Urinary bladder (tissue), 4 donors: ENCODE results near the gene RSRC2. TPM values are rescaled to one million over a fixed set of nuclear protein-coding genes. Genes with fewer than 3 reads are reported as not detected.
"Not testable (repeated sequence)": the region's sequence is repeated elsewhere in the genome, so short reads cannot be mapped to it uniquely, and the experiment has no call there.

ENCODE experiments used
- DNase-seq: peaks from one replicate; pipeline ENCODE4 v3.0.0-alpha.2; 2015; ENCODE audit errors: extremely low spot score
- H3K27ac ChIP-seq: one replicate; pipeline ENCODE4 v1.5.1; 2013; ENCODE audit warnings: low read depth, mild to moderate bottlenecking, moderate library complexity
- H3K36me3 ChIP-seq: one replicate; pipeline ENCODE4 v1.6.1; 2013; ENCODE audit warnings: mild to moderate bottlenecking, moderate library complexity; ENCODE audit not compliant: insufficient read depth
- H3K4me1 ChIP-seq: one replicate; pipeline ENCODE4 v1.6.1; 2013; ENCODE audit warnings: mild to moderate bottlenecking, moderate library complexity; ENCODE audit not compliant: insufficient read depth
- H3K4me3 ChIP-seq: one replicate; pipeline ENCODE4 v1.5.1; 2013; ENCODE audit warnings: low read depth, low read length
- WGBS: extraction: QIAGEN DNeasy Blood & Tissue Kit; methylation state at CpG from one replicate; pipeline ENCODE4 v1.1.7; 2013; 5-methylcytosine and 5-hydroxymethylcytosine counted together
- polyA plus RNA-seq: library from polyadenylated mRNA; stranded (reverse); fragments of 200-250 nt; gene quantifications from one replicate; pipeline ENCODE4 v1.2.3, GENCODE V29; 2013
- total RNA-seq: library from RNA; depleted of rRNA; stranded (reverse); fragments of >200 nt; gene quantifications from one replicate; pipeline ENCODE4 v1.2.3, GENCODE V29; 2014
- donor health status: healthy with polysubstance abuse.
- donor health status: healthy.

RSRC2 gene
- total and polyA plus RNA-seq, 2 donors: 55.5 to 87.4 TPM

GRCh38 chr12:122486805-122487426 lies 39.8 kb downstream of the RSRC2 start:
- Histone ChIP-seq H3K36me3 (peaks cover 13% of the 10 kb centered on the region), H3K4me3 (no peak overlapping the region)
- 96% methylated on average over 7 of the region's 7 CpGs for WGBS

DNA sequence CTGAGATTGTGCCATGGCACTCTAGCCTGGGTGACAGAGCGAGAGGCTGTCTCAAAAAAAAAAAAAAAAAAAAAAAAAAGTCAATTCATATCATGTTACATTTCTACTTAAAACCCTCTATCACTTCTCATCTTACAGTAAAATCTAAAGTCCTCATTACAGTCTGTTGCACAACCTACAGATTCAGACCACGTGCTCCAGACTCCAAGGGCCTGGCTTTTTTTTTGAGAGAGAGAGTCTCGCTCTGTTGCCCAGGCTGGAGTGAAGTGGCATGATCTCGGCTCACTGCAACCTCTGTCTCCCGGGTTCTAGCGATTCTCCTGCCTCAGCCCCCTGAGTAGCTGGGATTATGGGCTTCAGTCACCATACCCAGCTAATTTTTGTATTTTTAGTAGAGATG lies 40.4 kb downstream of the RSRC2 start:
- not testable (repeated sequence) for H3K27ac ChIP-seq, DNase-seq, H3K4me1 ChIP-seq, H3K4me3 ChIP-seq
- peaks cover 15% of the 10 kb centered on the region for H3K36me3 ChIP-seq
- 96% methylated on average over 6 of the region's 6 CpGs for WGBS

More at GRCh38 chr12:122486805-122487426, 39.8 kb downstream of the RSRC2 start:
- no peak for DNase-seq
- Histone ChIP-seq H3K27ac (no peak overlapping the region), H3K4me1 (no peaks in the 10 kb centered on the region)

DNA sequence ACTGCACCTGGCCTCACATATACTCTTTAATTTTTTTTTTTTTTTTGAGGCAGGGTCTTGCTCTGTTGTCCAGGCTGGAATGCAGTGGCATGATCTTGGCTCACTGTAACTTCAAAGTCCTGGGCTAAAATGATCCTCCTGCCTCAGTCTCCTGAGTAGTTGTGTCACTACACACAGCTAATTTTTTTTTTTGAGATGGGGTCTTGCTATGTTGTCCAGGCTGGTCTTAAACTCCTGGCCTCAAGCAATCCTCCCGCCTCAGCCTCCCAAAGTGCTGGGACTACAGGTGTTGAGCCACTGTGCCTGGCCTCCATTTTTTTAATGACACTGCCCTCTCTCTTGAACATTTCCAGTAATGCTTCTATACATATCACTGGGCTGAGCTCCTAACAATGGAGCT lies 42.4 kb downstream of the RSRC2 start:
- not testable (repeated sequence) for DNase-seq, H3K4me3 ChIP-seq, H3K4me1 ChIP-seq, H3K27ac ChIP-seq
- H3K36me3 ChIP-seq: peaks cover 16% of the 10 kb centered on the region
- 98% methylated on average over 1 of the region's 1 CpG for WGBS

DNA sequence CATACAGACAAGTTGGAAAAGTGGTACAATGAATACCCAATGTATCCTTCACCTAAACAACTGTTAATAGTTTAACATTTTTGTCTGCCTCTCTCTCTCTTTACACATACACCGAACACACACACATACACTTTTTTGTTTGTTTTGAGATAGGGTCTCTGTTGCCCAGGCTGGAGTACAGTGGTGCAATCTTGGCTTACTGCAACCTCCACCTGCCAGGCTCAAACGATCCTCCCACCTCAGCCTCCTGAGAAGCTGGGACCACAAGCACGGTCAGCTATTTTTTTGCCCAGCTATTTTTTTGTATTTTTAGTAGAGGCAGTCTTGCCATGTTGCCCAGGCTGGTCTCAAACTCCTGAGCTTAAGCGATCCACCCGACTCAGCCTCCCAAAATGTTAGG lies 42.8 kb downstream of the RSRC2 start:
- no peak for DNase-seq
- Histone ChIP-seq H3K36me3 (peaks cover 15% of the 10 kb centered on the region), H3K4me1 (no peaks in the 10 kb centered on the region), H3K27ac (no peak overlapping the region), H3K4me3 (no peak overlapping the region)
- 93% methylated on average over 5 of the region's 5 CpGs for WGBS

DNA sequence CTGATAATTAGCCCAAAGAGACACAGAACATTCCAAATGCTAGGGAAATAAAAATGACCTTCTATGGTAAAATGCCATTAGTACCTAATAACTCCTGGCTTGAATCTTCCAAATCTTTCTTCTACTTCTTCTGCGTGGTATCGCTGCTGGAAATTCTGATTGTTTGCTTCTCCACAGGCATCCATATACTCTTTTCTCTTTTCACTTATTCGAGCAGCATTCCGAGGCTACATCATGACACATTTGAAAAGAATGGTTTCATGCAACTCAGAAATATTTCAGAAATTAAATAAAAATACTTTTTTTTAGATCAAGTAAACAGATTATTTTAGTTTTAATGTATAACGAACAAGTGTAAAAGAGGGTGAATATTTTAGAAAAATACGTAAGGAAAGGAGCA lies 44.9 kb downstream of the RSRC2 start:
- no peak overlapping the region for H3K27ac ChIP-seq
- peaks cover 8% of the 10 kb centered on the region for H3K36me3 ChIP-seq
- no peak for DNase-seq
- WGBS: 92% methylated on average over 6 of the region's 6 CpGs
- no peak overlapping the region for H3K4me3 ChIP-seq
- H3K4me1 ChIP-seq: no peaks in the 10 kb centered on the region

GRCh38 chr12:122480753-122481152 lies 46.0 kb downstream of the RSRC2 start:
- DNase-seq: no peak
- Histone ChIP-seq H3K4me3 (no peak overlapping the region), H3K36me3 (peaks cover 13% of the 10 kb centered on the region), H3K27ac (no peak overlapping the region), H3K4me1 (no peaks in the 10 kb centered on the region)
- 95% methylated on average over 8 of the region's 8 CpGs for WGBS

DNA sequence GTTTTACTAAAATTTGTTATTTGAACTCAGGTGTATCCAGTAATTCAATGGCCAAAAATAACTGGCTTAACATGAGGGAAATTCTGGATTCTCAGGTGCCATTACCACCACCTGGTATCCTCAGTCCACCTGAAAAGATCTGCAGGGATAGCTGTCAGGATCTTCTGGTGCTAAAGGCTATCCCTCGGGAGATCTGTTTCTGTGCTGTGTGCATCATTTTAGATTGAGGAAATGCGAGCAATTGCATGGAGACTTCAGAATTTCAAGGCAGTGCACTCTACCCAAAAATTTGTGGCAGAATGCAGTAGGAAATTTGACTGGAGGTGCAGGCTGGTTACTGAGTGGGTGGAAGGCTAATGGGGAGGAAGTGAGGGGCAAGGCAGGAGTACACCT lies 52.4 kb downstream of the RSRC2 start:
- Histone ChIP-seq H3K27ac (no peak overlapping the region), H3K36me3 (peaks cover 9% of the 10 kb centered on the region), H3K4me1 (no peaks in the 10 kb centered on the region), H3K4me3 (no peak overlapping the region)
- WGBS: 84% methylated on average over 2 of the region's 2 CpGs
- DNase-seq: no peak

DNA sequence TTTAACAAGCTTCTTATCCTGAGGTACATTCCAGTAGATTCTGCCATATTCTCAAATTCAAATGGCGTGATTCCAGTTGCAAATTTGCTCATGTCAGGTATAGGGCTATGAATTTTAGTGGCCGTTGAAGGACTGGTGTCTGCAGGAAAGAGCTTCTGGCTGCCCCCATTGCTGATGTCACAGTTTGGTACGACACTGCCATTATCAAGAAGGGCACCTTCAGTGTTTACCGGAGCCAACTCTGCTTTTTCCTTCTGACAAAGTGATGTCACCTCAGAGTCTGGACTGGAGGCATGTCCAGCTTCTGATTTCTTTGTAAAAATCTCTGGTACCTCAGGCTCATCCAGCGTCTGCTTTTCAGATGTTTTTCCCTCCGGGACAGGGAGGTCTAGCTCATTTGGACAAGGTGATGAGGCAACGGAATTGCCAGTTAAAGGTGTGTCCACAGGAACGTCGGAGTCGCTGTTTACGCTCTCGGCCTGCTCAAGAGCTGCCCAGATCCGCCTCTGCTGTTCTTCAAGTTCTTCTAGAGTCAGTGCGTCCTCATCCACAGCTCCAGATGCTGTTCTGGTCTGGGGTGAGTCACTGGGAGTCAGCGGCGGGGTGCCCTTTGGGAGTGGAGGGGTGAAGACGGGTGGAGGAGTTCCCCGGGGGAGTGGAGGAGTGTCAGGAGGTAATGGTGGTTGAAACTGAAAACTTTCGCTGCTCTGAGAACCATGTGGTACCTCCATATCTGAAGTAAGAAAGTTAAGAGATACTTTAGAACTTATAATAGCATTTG lies 53.0 kb downstream of the RSRC2 start:
- DNase-seq: no peak
- WGBS: 83% methylated on average over 19 of the region's 19 CpGs
- Histone ChIP-seq H3K4me3 (no peak overlapping the region), H3K4me1 (no peaks in the 10 kb centered on the region), H3K27ac (no peak overlapping the region), H3K36me3 (peaks cover 8% of the 10 kb centered on the region)

DNA sequence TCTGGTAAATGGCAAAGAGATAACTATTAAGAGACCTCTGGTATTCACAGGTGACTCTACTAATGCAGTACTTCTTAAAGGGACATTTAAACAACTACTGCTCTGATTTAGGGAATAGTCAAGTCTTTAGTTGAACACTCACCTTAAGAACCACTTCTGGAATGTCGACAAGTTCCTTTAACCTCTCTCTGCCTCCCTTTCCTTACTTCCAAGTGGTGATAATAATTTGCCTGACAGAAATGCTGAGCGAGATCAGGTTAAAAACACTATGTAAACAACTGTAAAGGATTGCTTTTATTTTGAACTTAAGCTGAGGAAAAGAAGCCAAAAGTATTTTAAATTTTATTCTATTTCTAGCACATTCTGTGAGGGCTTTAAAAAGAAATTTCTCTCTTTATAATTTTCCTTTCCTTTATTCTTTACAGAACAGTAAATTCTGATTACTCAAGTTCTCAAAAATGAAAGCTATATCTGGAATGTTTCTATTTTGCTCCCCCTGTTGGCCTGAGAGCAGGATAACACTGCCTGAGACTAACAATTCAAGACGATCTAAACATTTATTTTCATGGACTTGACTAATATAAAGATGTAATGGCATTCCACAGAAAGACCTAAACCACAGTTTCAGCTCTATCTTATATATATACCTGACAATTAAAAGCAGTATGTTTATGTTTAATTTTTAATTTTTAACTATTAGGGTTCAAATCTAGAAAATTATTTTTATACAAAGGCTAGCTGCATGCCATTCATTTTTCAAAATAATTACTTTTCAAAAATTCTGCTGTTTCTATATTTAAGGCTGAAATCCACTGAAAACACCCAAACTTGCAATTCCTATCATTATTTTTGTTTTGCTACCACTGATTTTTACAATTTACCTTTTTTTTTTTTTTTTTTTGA lies 55.2 kb downstream of the RSRC2 start:
- Histone ChIP-seq H3K27ac (peak overlapping the region; percentile 59), H3K4me1 (no peaks in the 10 kb centered on the region), H3K4me3 (no peak overlapping the region), H3K36me3 (peaks cover 5% of the 10 kb centered on the region)
- 21% methylated on average over 3 of the region's 3 CpGs for WGBS
- peak; percentile 59 for DNase-seq

GRCh38 chr12:122470576-122470975 lies 56.2 kb downstream of the RSRC2 start:
- not testable (repeated sequence) for H3K36me3 ChIP-seq, H3K4me3 ChIP-seq, H3K27ac ChIP-seq, H3K4me1 ChIP-seq, DNase-seq
- WGBS: 93% methylated on average over 7 of the region's 7 CpGs

DNA sequence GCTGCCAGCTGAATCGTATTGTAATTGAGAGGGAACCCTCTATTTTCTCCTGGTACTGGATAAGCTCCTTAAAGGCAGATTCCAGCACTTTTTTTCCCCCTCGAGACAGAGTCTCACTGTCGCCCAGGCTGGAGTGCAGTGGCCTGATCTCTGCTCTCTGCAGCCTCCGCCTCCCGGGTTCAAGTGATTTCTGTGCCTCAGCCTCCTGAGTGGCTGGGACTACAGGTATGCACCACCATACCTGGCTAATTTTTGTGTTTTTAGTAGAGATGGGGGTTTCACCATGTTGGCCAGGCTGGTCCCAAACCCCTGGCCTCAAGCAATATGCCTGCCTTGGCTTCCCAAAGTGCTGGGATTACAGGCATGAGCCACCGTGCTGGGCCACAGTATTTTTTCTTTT lies 56.9 kb downstream of the RSRC2 start:
- not testable (repeated sequence) for H3K27ac ChIP-seq, H3K4me1 ChIP-seq, H3K36me3 ChIP-seq, H3K4me3 ChIP-seq, DNase-seq
- 85% methylated on average over 6 of the region's 6 CpGs for WGBS

- DNase-seq: peak; percentile 58
- H3K27ac ChIP-seq: no peak overlapping the region
- no peaks in the 10 kb centered on the region for H3K36me3 ChIP-seq
- WGBS: 70% methylated on average over 4 of the region's 4 CpGs
- no peaks in the 10 kb centered on the region for H3K4me1 ChIP-seq
- no peak overlapping the region for H3K4me3 ChIP-seq
These were observed 58.8 kb downstream of the RSRC2 start for GRCh38 chr12:122467983-122468382.

- not testable (repeated sequence) for H3K4me1 ChIP-seq
- WGBS: 76% methylated on average over 17 of the region's 17 CpGs
These were observed 62.3 kb downstream of the RSRC2 start for GRCh38 chr12:122464317-122465042.

More at GRCh38 chr12:122464317-122465042, 62.3 kb downstream of the RSRC2 start:
- H3K4me3 ChIP-seq, H3K27ac ChIP-seq, H3K36me3 ChIP-seq, DNase-seq: not testable (repeated sequence)
